Uterus (tissue), 2 donors: ENCODE results near the gene IL36RN.

ENCODE experiments used
- POLR2A ChIP-seq, 2 donors: fragments of 450-650 bp; IDR thresholded peaks; one replicate each; pipeline ENCODE4 v1.6.1; 2016; ENCODE audit warnings: antibody characterized with exemption in 2 of 2, mild to moderate bottlenecking in 1 of 2, moderate library complexity in 1 of 2
- TF ChIP-seq, protein P1 (sequence below), 4 experiments: fragments of 200-600 bp in 2 of 4; fragments of 450-650 bp in 2 of 4; sonication (generic) in 2 of 4; IDR thresholded peaks; one replicate each; pipeline ENCODE4 v1.5.1; 2016 to 2019; ENCODE audit warnings: antibody characterized with exemption in 4 of 4, mild to moderate bottlenecking in 2 of 4, moderate library complexity in 1 of 4

DNA sequence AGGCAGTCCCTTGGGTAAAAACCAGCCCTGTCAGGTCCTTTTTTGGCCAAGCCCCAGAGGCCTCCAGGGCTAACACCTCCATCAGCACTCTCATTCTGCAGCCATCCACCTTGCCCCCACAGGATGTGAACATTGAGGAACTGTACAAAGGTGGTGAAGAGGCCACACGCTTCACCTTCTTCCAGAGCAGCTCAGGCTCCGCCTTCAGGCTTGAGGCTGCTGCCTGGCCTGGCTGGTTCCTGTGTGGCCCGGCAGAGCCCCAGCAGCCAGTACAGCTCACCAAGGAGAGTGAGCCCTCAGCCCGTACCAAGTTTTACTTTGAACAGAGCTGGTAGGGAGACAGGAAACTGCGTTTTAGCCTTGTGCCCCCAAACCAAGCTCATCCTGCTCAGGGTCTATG, 16.0 kb downstream of the IL36RN start:
- TF ChIP-seq POLR2A (IDR thresholded peaks at IDR 0.05): no peak
- TF ChIP-seq, protein P1, sequence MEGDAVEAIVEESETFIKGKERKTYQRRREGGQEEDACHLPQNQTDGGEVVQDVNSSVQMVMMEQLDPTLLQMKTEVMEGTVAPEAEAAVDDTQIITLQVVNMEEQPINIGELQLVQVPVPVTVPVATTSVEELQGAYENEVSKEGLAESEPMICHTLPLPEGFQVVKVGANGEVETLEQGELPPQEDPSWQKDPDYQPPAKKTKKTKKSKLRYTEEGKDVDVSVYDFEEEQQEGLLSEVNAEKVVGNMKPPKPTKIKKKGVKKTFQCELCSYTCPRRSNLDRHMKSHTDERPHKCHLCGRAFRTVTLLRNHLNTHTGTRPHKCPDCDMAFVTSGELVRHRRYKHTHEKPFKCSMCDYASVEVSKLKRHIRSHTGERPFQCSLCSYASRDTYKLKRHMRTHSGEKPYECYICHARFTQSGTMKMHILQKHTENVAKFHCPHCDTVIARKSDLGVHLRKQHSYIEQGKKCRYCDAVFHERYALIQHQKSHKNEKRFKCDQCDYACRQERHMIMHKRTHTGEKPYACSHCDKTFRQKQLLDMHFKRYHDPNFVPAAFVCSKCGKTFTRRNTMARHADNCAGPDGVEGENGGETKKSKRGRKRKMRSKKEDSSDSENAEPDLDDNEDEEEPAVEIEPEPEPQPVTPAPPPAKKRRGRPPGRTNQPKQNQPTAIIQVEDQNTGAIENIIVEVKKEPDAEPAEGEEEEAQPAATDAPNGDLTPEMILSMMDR (IDR thresholded peaks at IDR 0.05): no peak
